ENCODE data around the gene MEOX1. TPM values are rescaled to one million over a fixed set of nuclear protein-coding genes. Genes with fewer than 3 reads are reported as not detected.
"Not testable (repeated sequence)": the region's sequence is repeated elsewhere in the genome, so short reads cannot be mapped to it uniquely, and the experiment has no call there.

Gene MEOX1
- total RNA-seq, 1 donor from 2014 or later = 0.19 TPM

- no peak for DNase-seq (ENCODE audit: low read depth)
Measured at GRCh38 chr17:43619705-43620104, 42.0 kb downstream of the MEOX1 start.

GRCh38 chr17:43618276-43618675 lies 43.4 kb downstream of the MEOX1 start:
- DNase-seq (ENCODE audit: low read depth) = no peak

- DNase-seq (ENCODE audit: low read depth) = no peak
Measured at GRCh38 chr17:43616852-43617251, 44.9 kb downstream of the MEOX1 start.

GRCh38 chr17:43616421-43616820 lies 45.3 kb downstream of the MEOX1 start:
- no peak for DNase-seq (ENCODE audit: low read depth)

- no peak for DNase-seq (ENCODE audit: low read depth)
Measured at GRCh38 chr17:43616029-43616351, 45.7 kb downstream of the MEOX1 start.

GRCh38 chr17:43615330-43616028 lies 46.2 kb downstream of the MEOX1 start:
- no peak for DNase-seq (ENCODE audit: low read depth)

GRCh38 chr17:43614561-43614960 lies 47.2 kb downstream of the MEOX1 start:
- DNase-seq (ENCODE audit: low read depth) = no peak

GRCh38 chr17:43613917-43614316 lies 47.8 kb downstream of the MEOX1 start:
- DNase-seq (ENCODE audit: low read depth) = no peak

GRCh38 chr17:43612515-43612914 lies 49.2 kb downstream of the MEOX1 start:
- DNase-seq (ENCODE audit: low read depth) = no peak

- DNase-seq (ENCODE audit: low read depth) = no peak
Measured at GRCh38 chr17:43611230-43611969, 50.3 kb downstream of the MEOX1 start.

- no peak for DNase-seq (ENCODE audit: low read depth)
Measured at GRCh38 chr17:43609613-43610385, 51.9 kb downstream of the MEOX1 start.

- DNase-seq (ENCODE audit: low read depth) = no peak
Measured at GRCh38 chr17:43608313-43608712, 53.4 kb downstream of the MEOX1 start.

- no peak for DNase-seq (ENCODE audit: low read depth)
Measured at GRCh38 chr17:43604549-43604948, 57.2 kb downstream of the MEOX1 start.

GRCh38 chr17:43603321-43603720 lies 58.4 kb downstream of the MEOX1 start:
- no peak for DNase-seq (ENCODE audit: low read depth)

GRCh38 chr17:43602556-43602955 lies 59.2 kb downstream of the MEOX1 start:
- DNase-seq (ENCODE audit: low read depth) = not testable (repeated sequence)

- peak; percentile 86 for DNase-seq (ENCODE audit: low read depth)
Measured at GRCh38 chr17:43601280-43602039, 60.3 kb downstream of the MEOX1 start.

GRCh38 chr17:43599835-43600234 lies 61.9 kb downstream of the MEOX1 start:
- DNase-seq (ENCODE audit: low read depth) = peak; percentile 82

- DNase-seq (ENCODE audit: low read depth) = no peak
Measured at GRCh38 chr17:43599046-43599395, 62.7 kb downstream of the MEOX1 start.

- DNase-seq (ENCODE audit: low read depth) = no peak
Measured at GRCh38 chr17:43598357-43599045, 63.2 kb downstream of the MEOX1 start.

GRCh38 chr17:43597624-43598356 lies 63.9 kb downstream of the MEOX1 start:
- no peak for DNase-seq (ENCODE audit: low read depth)
